Endothelial cell (in vitro differentiated cells): Measurements from ENCODE around the gene FBXO10. TPM values are rescaled to one million over a fixed set of nuclear protein-coding genes. Genes with fewer than 3 reads are reported as not detected.

Experiments used
- DNase-seq: peaks from one replicate; pipeline ENCODE4 v3.0.0; 2021; ENCODE audit warnings: low spot score
- H3K27ac Mint-ChIP-seq: one replicate; pipeline ENCODE4 v1.8.0; 2021; ENCODE audit warnings: mixed read lengths, inconsistent platforms; ENCODE audit not compliant: unreplicated experiment
- H3K27me3 Mint-ChIP-seq: one replicate; pipeline ENCODE4 v1.8.0; 2021; ENCODE audit warnings: mild to moderate bottlenecking, moderate library complexity, mixed read lengths, inconsistent platforms; ENCODE audit not compliant: unreplicated experiment
- H3K36me3 Mint-ChIP-seq: one replicate; pipeline ENCODE4 v1.8.0; 2021; ENCODE audit warnings: mild to moderate bottlenecking, low read depth, mixed read lengths, inconsistent platforms; ENCODE audit not compliant: unreplicated experiment
- H3K4me1 Mint-ChIP-seq: one replicate; pipeline ENCODE4 v1.8.0; 2021; ENCODE audit warnings: mild to moderate bottlenecking, mixed read lengths, inconsistent platforms; ENCODE audit not compliant: unreplicated experiment
- H3K4me3 Mint-ChIP-seq: one replicate; pipeline ENCODE4 v1.8.0; 2021; ENCODE audit warnings: mild to moderate bottlenecking, mixed read lengths, inconsistent platforms; ENCODE audit not compliant: unreplicated experiment
- H3K9me3 Mint-ChIP-seq: one replicate; pipeline ENCODE4 v1.8.0; 2021; ENCODE audit warnings: mixed read lengths, inconsistent platforms; ENCODE audit not compliant: unreplicated experiment
- total RNA-seq: library from RNA; stranded (reverse); fragmentation: NEBNext Ultra II Directional; extraction: Animal tissue kit (Norgen Biotek cat#: 25700); gene quantifications from one replicate; pipeline ENCODE4 v1.2.1, GENCODE V29; 2021; ENCODE audit not compliant: unreplicated experiment
- TF ChIP-seq, protein P1 (sequence below): fragments of 200-600 bp; sonication (generic); IDR thresholded peaks from one replicate; pipeline ENCODE4 v1.5.0; 2021; ENCODE audit warnings: antibody characterized with exemption; ENCODE audit not compliant: unreplicated experiment

FBXO10 gene
- total RNA-seq, 1 donor from 2014 or later = 24.2 TPM

- no peak for DNase-seq
These were observed 84.2 kb downstream of the FBXO10 start for GRCh38 chr9:37491939-37492338.

GRCh38 chr9:37486616-37487548 lies 89.3 kb downstream of the FBXO10 start:
- H3K27me3 Mint-ChIP-seq = peaks cover 8% of the 10 kb centered on the region
- no peak overlapping the region for H3K27ac Mint-ChIP-seq
- H3K36me3 Mint-ChIP-seq = peaks cover 10% of the 10 kb centered on the region
- peak overlapping the region; percentile 93 for H3K4me3 Mint-ChIP-seq
- H3K4me1 Mint-ChIP-seq = peaks cover 15% of the 10 kb centered on the region
- H3K9me3 Mint-ChIP-seq = no peaks in the 10 kb centered on the region
- no peak for DNase-seq
- TF ChIP-seq, protein P1, sequence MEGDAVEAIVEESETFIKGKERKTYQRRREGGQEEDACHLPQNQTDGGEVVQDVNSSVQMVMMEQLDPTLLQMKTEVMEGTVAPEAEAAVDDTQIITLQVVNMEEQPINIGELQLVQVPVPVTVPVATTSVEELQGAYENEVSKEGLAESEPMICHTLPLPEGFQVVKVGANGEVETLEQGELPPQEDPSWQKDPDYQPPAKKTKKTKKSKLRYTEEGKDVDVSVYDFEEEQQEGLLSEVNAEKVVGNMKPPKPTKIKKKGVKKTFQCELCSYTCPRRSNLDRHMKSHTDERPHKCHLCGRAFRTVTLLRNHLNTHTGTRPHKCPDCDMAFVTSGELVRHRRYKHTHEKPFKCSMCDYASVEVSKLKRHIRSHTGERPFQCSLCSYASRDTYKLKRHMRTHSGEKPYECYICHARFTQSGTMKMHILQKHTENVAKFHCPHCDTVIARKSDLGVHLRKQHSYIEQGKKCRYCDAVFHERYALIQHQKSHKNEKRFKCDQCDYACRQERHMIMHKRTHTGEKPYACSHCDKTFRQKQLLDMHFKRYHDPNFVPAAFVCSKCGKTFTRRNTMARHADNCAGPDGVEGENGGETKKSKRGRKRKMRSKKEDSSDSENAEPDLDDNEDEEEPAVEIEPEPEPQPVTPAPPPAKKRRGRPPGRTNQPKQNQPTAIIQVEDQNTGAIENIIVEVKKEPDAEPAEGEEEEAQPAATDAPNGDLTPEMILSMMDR = no peak

More at GRCh38 chr9:37491939-37492338, 84.2 kb downstream of the FBXO10 start:
- Mint-ChIP-seq H3K27ac (no peak overlapping the region), H3K9me3 (no peaks in the 10 kb centered on the region), H3K27me3 (no peaks in the 10 kb centered on the region), H3K4me3 (no peak overlapping the region), H3K36me3 (peaks cover 18% of the 10 kb centered on the region), H3K4me1 (no peaks in the 10 kb centered on the region)
- TF ChIP-seq, protein P1 = no peak

- DNase-seq = no peak
- H3K27ac Mint-ChIP-seq = no peak overlapping the region
- peaks cover 10% of the 10 kb centered on the region for H3K36me3 Mint-ChIP-seq
- H3K4me3 Mint-ChIP-seq = peak overlapping the region; percentile 93
- H3K27me3 Mint-ChIP-seq = peaks cover 8% of the 10 kb centered on the region
- TF ChIP-seq, protein P1 = no peak
- H3K9me3 Mint-ChIP-seq = no peaks in the 10 kb centered on the region
- H3K4me1 Mint-ChIP-seq = peaks cover 15% of the 10 kb centered on the region
These were observed 89.9 kb downstream of the FBXO10 start for GRCh38 chr9:37486256-37486615.

- Mint-ChIP-seq H3K27ac (no peak within 1 kb of the TSS), H3K9me3 (no peaks in the 10 kb centered on the region), H3K36me3 (peaks cover 10% of the 10 kb centered on the region)
These were observed 90.6 kb downstream of the FBXO10 start, which contains the start of gene POLR1E for GRCh38 chr9:37485389-37486255. TSS of gene POLR1E (plus strand) at chr9:37485948. CDS start at chr9:37486048, 100 bp downstream.

More at GRCh38 chr9:37485389-37486255, 90.6 kb downstream of the FBXO10 start, which contains the start of gene POLR1E:
- H3K4me3 Mint-ChIP-seq = peak within 1 kb of the TSS; percentile 93
- peaks cover 15% of the 10 kb centered on the region for H3K4me1 Mint-ChIP-seq
- TF ChIP-seq, protein P1 = no peak
- DNase-seq = peak; percentile 88
- peaks cover 8% of the 10 kb centered on the region for H3K27me3 Mint-ChIP-seq
